PFSK-1 (cell line): Measurements from ENCODE around the gene NAA11.

Source experiments
- FOXP2 ChIP-seq: optimal IDR thresholded peaks from 2 replicates; pipeline ENCODE3; 2011; ENCODE audit warnings: borderline replicate concordance, control low read depth, inconsistent platforms; ENCODE audit not compliant: insufficient read depth; ENCODE audit errors: extremely low read length, extremely low read depth
- POLR2AphosphoS5 ChIP-seq: IDR thresholded peaks from 2 replicates; pipeline ENCODE4 v1.6.1; 2012; ENCODE audit warnings: low read depth, mild to moderate bottlenecking, control low read depth, low read length, moderate library complexity
- TAF1 ChIP-seq: IDR thresholded peaks from 2 replicates; pipeline ENCODE4 v1.6.1; 2012; ENCODE audit warnings: low read length, control low read depth, borderline replicate concordance; ENCODE audit not compliant: insufficient read depth
- TF ChIP-seq, protein P1 (sequence below), 2 experiments: IDR thresholded peaks; 2 replicates each; pipeline versions ENCODE4 v1.6.1 to v1.8.0; 2011 to 2012; ENCODE audit warnings: low read depth in 2 of 2, low read length in 2 of 2, control low read depth in 1 of 2, inconsistent platforms in 1 of 2, mild to moderate bottlenecking in 1 of 2, moderate library complexity in 1 of 2; ENCODE audit not compliant: insufficient read depth in 1 of 2

- TF ChIP-seq TAF1 (no peak), POLR2AphosphoS5 (no peak), FOXP2 (no peak)
- TF ChIP-seq, protein P1, sequence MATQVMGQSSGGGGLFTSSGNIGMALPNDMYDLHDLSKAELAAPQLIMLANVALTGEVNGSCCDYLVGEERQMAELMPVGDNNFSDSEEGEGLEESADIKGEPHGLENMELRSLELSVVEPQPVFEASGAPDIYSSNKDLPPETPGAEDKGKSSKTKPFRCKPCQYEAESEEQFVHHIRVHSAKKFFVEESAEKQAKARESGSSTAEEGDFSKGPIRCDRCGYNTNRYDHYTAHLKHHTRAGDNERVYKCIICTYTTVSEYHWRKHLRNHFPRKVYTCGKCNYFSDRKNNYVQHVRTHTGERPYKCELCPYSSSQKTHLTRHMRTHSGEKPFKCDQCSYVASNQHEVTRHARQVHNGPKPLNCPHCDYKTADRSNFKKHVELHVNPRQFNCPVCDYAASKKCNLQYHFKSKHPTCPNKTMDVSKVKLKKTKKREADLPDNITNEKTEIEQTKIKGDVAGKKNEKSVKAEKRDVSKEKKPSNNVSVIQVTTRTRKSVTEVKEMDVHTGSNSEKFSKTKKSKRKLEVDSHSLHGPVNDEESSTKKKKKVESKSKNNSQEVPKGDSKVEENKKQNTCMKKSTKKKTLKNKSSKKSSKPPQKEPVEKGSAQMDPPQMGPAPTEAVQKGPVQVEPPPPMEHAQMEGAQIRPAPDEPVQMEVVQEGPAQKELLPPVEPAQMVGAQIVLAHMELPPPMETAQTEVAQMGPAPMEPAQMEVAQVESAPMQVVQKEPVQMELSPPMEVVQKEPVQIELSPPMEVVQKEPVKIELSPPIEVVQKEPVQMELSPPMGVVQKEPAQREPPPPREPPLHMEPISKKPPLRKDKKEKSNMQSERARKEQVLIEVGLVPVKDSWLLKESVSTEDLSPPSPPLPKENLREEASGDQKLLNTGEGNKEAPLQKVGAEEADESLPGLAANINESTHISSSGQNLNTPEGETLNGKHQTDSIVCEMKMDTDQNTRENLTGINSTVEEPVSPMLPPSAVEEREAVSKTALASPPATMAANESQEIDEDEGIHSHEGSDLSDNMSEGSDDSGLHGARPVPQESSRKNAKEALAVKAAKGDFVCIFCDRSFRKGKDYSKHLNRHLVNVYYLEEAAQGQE (IDR thresholded peaks at IDR 0.05; ENCODE audit: insufficient read depth in 1 of 2, low read depth in 2 of 2, low read length in 2 of 2), result no peak
Observed at GRCh38 chr4:79287076-79287475, 38.8 kb downstream of the NAA11 start.
